NCI-H187 treated with DMSO at 0.1 percent for 48 hours (cell line): ENCODE data around the gene RNF113B.
A peak's percentile ranks its signal among the peaks of the same experiment; 100 is the strongest.

ENCODE experiments used
- DNase-seq: peaks from one replicate; lab custom pipeline; 2025; lab: John Stamatoyannopoulos, UW

The RNF113B gene

GRCh38 chr13:98174307-98174706, 2.8 kb downstream of the RNF113B start:
- no peak for DNase-seq

DNA sequence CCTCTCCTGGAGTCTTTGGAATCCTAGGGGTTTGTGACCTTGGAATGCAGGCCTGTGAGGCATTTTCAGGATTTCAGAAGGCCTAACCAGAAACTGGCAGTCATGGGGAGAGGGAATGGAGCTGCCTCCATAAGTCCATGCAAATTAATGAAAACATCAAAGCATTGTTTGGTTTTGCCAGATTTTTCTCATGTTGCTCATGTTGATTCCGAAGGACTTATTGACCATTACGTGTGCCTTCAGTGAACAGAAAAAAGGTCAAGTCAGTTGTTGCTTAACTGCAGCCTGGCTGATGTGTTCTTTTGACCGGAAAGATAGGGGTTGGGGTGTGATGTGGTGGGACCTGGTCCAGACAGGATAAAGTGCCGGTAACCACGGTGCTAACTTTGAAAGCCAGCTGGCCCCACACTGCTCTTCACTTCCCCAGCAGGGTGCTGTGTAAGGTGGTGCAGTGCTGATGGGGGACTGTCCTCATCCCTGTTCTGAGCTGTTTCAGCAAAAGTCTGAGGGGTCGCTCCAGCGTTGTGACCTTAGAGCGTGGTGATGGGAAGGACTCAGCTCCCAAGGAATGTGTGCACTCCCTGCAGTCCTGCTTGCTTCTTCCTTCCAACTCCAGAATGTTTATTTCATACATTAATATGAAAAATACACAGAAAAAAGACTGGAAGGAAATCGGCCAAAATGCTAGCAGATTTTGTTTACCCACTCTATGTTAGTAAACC, 3.5 kb downstream of the RNF113B start:
- no peak for DNase-seq

DNA sequence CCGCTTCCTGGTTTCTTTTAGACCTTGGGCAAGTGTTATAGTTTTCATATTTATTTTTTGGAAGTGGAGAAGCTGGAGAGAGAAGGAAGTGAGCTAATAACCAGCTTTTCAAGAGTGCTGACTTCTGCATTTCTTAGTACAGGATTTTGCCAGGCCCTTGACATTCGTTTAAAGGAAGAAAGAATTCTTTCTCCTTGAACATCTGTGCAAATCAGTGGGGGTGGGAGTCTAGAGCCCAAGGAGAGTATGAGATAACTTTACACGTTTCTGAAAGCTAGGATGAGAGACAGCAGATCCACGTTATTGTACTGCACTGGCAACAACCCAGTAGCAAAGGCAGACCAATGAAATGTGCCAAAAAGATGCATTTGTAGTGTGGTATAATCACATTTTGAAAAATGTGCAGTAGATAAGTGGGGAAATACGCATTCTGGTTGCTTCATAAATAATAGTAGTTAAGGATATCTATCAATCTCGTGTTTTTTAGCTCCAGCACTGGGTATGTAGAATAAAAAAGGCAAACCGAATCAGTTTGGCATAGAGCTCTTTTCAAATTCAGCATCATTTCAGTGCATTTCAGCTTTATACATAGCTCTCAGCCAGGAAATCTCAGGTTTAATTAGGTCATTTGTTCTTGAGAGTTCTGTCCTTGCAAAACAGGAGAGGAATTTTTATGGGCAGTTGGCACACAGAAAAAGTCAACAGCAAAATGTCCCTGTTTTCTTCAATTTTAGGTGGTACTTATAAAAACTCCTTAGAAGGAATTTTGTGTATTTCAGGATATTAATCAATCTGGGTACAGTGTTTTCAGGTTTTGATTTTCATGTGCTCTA, 4.3 kb downstream of the RNF113B start:
- no peak for DNase-seq

GRCh38 chr13:98171900-98172589, 5.0 kb downstream of the RNF113B start:
- no peak for DNase-seq

- no peak for DNase-seq
These were observed 7.7 kb downstream of the RNF113B start for GRCh38 chr13:98169331-98169730.

- DNase-seq: no peak
These were observed 14.1 kb downstream of the RNF113B start for GRCh38 chr13:98162935-98163334.

DNA sequence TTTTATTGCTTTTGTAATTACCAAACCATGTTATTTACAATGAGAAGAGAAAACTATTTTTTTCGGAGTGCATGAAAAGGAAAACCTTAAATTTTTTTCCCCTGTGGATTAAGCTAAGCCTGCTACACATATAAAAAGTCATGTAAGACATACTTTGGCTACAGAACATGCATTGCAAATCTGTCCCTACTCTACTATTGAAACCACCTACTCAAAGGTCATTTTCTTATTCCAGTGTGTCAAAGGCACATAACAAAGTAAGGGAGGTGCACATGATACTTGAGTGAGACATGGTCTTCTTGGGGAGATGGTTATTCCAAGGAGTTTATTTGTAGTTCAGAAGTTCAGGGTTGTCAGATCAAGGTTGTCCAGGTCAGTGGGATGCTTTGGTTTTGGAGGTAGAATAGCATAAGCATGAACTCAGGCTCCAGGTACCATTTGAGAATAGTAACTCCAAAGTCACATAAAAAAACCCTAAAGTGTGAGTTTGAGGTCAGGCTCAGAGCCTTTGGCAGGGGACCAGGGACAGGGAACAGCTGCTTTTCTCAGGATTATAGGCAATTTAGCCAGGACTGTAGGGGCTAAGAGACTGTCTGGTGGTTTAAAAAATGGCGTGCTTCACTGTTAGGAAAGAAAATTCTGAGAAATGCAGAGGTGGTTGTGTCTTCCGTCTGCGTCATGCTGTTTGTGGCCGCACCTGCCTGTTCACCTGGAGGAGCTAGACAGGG, 18.7 kb downstream of the RNF113B start:
- DNase-seq: no peak

GRCh38 chr13:98157609-98158008, 19.5 kb downstream of the RNF113B start:
- DNase-seq: no peak

DNA sequence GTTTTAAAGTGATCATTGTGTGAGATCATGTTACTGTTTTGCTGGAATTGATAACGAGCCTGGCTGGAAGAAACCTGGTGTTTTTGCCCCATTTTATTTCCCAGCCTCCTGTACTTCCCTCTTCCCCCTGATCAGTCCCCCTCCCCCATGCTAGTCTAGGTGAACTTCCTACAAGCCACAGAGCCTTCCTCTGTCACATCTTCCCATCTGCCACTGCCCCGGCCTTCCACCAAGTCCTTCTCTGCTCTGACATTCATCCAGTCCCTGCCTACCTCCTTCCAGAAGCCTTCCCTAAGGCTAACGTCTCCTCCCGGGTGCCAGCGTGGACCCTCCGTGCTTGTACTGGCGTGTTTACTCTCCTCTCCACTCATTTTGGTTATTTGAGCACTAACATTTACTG, 19.9 kb downstream of the RNF113B start:
- no peak for DNase-seq

DNA sequence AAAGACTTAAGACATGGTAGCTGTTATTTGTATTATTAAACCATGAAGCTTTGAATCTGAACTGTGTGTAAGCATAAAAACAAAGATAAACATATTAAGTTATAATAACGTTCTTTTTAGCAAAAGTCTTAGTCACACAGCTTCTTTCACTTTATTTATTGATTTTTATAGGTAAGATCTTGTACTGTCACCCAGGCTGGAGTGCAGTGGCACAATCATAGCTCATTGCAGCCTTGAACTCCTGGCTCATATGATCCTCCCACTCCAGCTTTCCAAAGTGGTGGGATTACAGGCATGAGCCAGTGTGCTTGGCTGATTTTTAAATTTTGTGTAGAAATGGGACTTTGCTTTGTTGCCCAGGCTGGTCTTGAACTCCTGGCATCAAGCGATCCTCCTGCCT, 20.8 kb downstream of the RNF113B start:
- no peak for DNase-seq

DNA sequence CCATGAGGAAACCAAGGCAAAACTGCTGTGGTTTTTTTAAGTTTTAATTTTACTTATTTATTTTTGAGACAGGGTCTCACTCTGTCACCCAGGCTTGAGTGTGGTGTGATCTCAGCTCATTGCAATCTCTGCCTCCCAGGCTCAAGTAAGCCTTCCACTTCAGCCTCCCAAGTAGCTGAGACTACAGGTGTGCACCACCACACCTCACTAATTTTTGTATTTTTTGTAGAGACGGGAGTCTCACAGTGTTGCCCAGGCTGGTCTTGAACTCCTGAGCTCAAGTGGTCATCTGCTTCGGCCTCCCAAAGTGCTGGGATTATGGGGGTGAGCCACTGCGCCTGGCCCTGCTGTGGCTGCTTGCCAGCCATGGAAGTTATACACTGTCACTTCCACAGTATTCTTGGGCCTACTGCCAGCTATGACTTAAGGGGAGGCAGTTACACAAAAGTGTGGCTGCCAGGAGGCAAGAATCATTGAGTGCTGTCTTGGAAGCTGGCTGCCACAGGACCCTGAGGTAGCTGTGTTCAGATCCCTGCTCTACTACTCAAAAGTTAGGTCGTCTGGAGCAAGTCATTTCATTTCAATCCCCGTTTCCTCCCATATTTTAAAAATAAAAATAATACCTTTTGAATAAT, 21.5 kb downstream of the RNF113B start:
- DNase-seq: no peak

- DNase-seq: peak; percentile 26
These were observed 26.1 kb downstream of the RNF113B start for GRCh38 chr13:98150832-98151479.

GRCh38 chr13:98147521-98147920, 29.5 kb downstream of the RNF113B start:
- DNase-seq: no peak

- DNase-seq: peak; percentile 49
These were observed 32.2 kb downstream of the RNF113B start for GRCh38 chr13:98144801-98145350.

DNA sequence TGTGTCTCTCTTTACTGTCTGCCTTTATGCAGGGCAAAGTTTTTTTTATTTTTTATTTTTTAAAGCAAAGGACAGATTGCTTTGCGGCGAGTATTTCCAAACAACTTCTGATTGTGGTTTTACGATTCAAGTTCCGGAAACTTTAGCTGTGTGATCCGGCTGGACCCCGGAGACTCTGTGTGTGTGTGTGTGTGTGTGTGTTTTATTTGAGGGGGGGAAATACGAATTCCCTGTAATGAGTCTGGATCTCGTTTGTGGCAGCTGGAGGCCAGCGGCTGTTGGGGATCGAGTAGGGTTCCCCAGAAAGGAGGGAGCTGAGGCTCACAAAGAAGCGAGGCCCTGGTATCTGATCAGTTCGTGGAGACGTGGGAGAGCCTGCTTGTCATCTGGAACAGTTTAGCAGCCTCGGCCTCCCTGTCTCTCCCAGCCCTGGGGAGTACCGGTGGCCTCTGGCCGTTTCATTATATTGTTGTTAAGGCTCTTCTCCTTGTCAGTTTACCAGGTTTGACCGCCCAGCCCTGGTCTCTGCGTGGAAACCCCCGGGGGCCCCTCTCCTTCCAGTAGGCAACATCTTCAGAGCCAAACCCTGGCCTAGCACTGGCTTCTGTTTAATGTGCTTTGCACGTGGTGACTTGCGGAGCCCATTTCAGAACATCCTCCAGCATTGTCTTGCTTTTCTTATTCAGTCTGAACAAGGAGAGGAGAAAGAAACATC, 32.9 kb downstream of the RNF113B start:
- DNase-seq: no peak

DNA sequence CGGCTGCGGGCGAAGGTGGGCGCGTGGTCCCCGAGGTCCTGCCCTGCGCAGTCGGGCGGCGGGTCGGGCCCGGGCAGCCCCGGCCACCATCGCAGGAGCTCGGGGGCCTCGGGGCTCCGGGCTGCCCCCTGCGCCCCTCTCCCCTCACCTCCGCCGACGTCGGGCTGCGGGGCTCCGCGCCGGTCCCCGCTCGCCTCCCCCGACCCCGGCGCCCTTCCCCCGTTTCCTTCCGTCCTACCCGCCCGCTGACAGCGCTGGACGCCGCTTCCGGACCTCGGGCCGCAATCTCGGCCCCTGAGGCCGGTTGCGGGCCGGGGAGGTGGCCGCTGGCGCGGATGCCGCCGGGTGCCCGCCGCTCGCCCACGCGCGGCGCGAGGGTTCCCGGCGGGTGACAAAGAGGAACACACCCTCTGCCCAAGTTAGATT, 33.5 kb downstream of the RNF113B start:
- no peak for DNase-seq

- no peak for DNase-seq
These were observed 33.9 kb downstream of the RNF113B start for GRCh38 chr13:98143157-98143553.

- DNase-seq: peak; percentile 25
These were observed 34.5 kb downstream of the RNF113B start, which contains the start of gene FARP1 for GRCh38 chr13:98142380-98143156. FARP1 (plus strand) TSS chr13:98143094; CDS start chr13:98213243, 70,149 bp downstream.
